ENCODE measurements around the gene TRIM34. TPM values are rescaled to one million over a fixed set of nuclear protein-coding genes. Genes with fewer than 3 reads are reported as not detected.
"Not testable (repeated sequence)": the region's sequence is repeated elsewhere in the genome, so short reads cannot be mapped to it uniquely, and the experiment has no call there.

TRIM34 gene
- total and polyA plus RNA-seq, 10 of the 15 experiments (the other 5 are each of a cell fraction or from before 2014, with no cell fraction given) = 16.7 to 51.4 (median 21.5) TPM

DNA sequence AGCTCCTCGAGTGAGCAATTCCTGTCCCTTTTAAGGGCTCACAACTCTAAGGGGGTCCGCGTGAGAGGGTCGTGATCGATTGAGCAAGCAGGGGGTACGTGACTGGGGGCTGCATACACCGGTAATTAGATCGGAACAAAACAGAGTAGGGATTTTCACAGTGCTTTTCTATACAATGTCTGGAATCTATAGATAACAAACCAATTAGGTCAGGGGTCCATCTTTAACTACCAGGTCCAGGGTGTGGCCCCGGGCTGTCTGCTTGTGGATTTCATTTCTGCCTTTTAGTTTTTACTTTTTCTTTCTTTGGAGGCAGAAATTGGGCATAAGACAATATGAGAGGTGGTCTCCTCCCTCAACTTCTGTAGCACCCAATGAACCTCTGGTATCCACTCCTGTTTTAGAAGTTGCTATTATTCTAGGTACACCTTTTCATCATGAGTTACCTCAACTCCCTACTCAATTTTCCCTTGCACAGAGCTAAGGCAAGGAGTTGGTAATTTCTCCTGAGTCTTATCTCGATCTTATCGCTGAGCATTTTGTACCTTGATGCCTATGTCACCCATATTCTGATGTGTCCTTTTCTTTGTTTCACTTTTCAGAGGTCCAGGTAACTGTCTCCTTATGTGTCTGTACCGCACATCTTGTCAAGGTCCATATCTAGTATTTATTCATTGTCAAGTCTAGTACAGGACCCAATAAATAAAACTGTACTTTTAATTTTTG, 66.6 kb downstream of the TRIM34 start:
- not testable (repeated sequence) for DNase-seq (ENCODE audit: low read depth, low spot score); H3K27me3 ChIP-seq (replicated peaks in 1 of 2; ENCODE audit: control insufficient read depth in 2 of 2, insufficient read depth in 2 of 2, low read length in 1 of 2); FAIRE-seq; BruUV-seq (replicated peaks); H3K4me1 ChIP-seq (ENCODE audit: control insufficient read depth, insufficient read depth, low read length); H3K9me3 ChIP-seq (replicated peaks; ENCODE audit: control insufficient read depth, insufficient read depth, low read length); H4K20me1 ChIP-seq (ENCODE audit: control insufficient read depth, insufficient read depth); H2AFZ ChIP-seq (ENCODE audit: control insufficient read depth, low read depth, low read length)
- intact Hi-C loops (cut with micrococcal nuclease; ENCODE audit: unreplicated experiment) (loop anchor here (10.0 kb wide), 1 partner anchor 1053 kb away; no protein-coding TSS in a partner anchor), in situ Hi-C loops (cut with MboI) (loop anchor here (25.0 kb wide), 2 partner anchors 1821 to 1829 kb away; partner anchors contain the start of genes PPFIBP2 and STIM1)
- H3K79me2 ChIP-seq (ENCODE audit: control insufficient read depth, insufficient read depth, low read length) = peaks cover 77% of the 10 kb centered on the region
- SMC1A ChIA-PET (ENCODE audit: uncharacterized antibody, unreplicated experiment) = interaction anchor here (1.0 to 6.6 kb wide), 7 partner anchors 11 to 95 kb away, joined by 4 to 96 read pairs (median 6); partner anchors contain the start of gene TRIM6
- peak; percentile 26 for ATAC-seq
- H3K4me3 ChIP-seq = peak overlapping the region; percentile 78
- peak overlapping the region; percentile 80 for H3K4me2 ChIP-seq (ENCODE audit: control insufficient read depth, insufficient read depth)
- CTCF ChIA-PET = interaction anchor here (1.1 to 3.3 kb wide), 4 partner anchors 10 to 119 kb away, joined by 4 to 25 read pairs (median 9); partner anchors contain the start of gene OR52N2
- H3K9ac ChIP-seq (ENCODE audit: control insufficient read depth, insufficient read depth, low read length) = peak overlapping the region; percentile 100
- H3K27ac ChIP-seq (ENCODE audit: control insufficient read depth, insufficient read depth) = peak overlapping the region; percentile 100
- RAD21 ChIA-PET (ENCODE audit: unreplicated experiment) = interaction anchor here (1.2 to 5.0 kb wide), 4 partner anchors 9 to 67 kb away, joined by 5 to 61 read pairs (median 18); partner anchors contain the start of gene TRIM34
- peaks cover 2 to 12% of the 10 kb centered on the region in 2 experiments; a peak in 3 of 4 replicates for H3K36me3 ChIP-seq (ENCODE audit: control insufficient read depth in 2 of 2, insufficient read depth in 2 of 2, low read length in 1 of 2)
- POLR2A ChIA-PET = interaction anchor here (3.4 to 6.1 kb wide), 3 partner anchors 9 to 66 kb away, joined by 25 to 58 read pairs (median 38); partner anchors contain the start of gene TRIM34
- 9% methylated on average over 12 of the region's 12 CpGs for WGBS (ENCODE audit: insufficient coverage, insufficient replicate concordance, low lambda C conversion rate, missing lambda C conversion rate)

DNA sequence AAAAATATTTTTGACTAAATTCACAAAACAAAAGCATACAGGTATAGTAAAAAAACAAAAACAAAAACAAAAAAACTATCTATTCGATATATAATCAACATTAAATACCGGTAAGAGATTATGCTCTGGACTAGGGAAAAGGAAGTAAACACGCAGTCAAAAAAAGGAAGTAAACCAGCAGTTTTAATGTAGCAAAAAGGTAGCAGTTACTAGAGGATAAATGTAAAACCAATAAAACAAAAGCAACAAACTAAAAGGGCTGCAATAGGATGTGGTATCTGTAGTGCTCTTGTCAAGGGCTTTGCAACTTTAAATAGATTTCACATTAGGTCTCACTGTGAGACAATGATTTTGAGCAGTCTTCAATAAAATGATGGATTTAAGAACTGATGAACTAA, 67.2 kb downstream of the TRIM34 start:
- H3K36me3 ChIP-seq (ENCODE audit: control insufficient read depth in 2 of 2, insufficient read depth in 2 of 2, low read length in 1 of 2) = peaks cover 3 to 16% of the 10 kb centered on the region in 2 experiments; a peak in 3 of 4 replicates
- intact Hi-C loops (cut with micrococcal nuclease; ENCODE audit: unreplicated experiment) (loop anchor here (10.0 kb wide), 1 partner anchor 1053 kb away; no protein-coding TSS in a partner anchor), in situ Hi-C loops (cut with MboI) (loop anchor here (25.0 kb wide), 2 partner anchors 1820 to 1830 kb away; partner anchors contain the start of genes PPFIBP2 and STIM1)
- ChIA-PET RAD21 (ENCODE audit: unreplicated experiment) (interaction anchor here (3.6 to 5.0 kb wide), 2 partner anchors 8 to 59 kb away, joined by 27 to 61 read pairs; no protein-coding TSS in a partner anchor), CTCF (interaction anchor here (2.3 to 3.3 kb wide), 2 partner anchors 9 to 21 kb away, joined by 5 to 25 read pairs; no protein-coding TSS in a partner anchor), POLR2A (interaction anchor here (6.1 kb wide), 1 partner anchor 8 kb away, joined by 58 read pairs; no protein-coding TSS in a partner anchor), SMC1A (ENCODE audit: uncharacterized antibody, unreplicated experiment) (interaction anchor here (1.5 to 6.6 kb wide), 2 partner anchors 11 to 95 kb away, joined by 4 to 96 read pairs; no protein-coding TSS in a partner anchor)
- H3K9ac ChIP-seq (ENCODE audit: control insufficient read depth, insufficient read depth, low read length) = peak overlapping the region; percentile 100
- peak overlapping the region; percentile 78 for H3K4me3 ChIP-seq
- H3K4me1 ChIP-seq (ENCODE audit: control insufficient read depth, insufficient read depth, low read length) = peaks cover 8% of the 10 kb centered on the region
- no TSS peak for BruUV-seq (replicated peaks)
- H3K27ac ChIP-seq (ENCODE audit: control insufficient read depth, insufficient read depth) = peak overlapping the region; percentile 100
- peaks cover 5% of the 10 kb centered on the region; the same call in 1 of the 2 replicates for H4K20me1 ChIP-seq (ENCODE audit: control insufficient read depth, insufficient read depth)
- ATAC-seq (no peak; the same call in 2 of the 3 replicates), DNase-seq (ENCODE audit: low read depth, low spot score) (no peak), FAIRE-seq (no peak)
- 1% methylated on average over 3 of the region's 3 CpGs for WGBS (ENCODE audit: insufficient coverage, insufficient replicate concordance, low lambda C conversion rate, missing lambda C conversion rate)
- peak overlapping the region; percentile 80 for H3K4me2 ChIP-seq (ENCODE audit: control insufficient read depth, insufficient read depth)
- no peaks in the 10 kb centered on the region for H3K9me3 ChIP-seq (replicated peaks; ENCODE audit: control insufficient read depth, insufficient read depth, low read length)
- H2AFZ ChIP-seq (ENCODE audit: control insufficient read depth, low read depth, low read length) = no peak overlapping the region
- H3K79me2 ChIP-seq (ENCODE audit: control insufficient read depth, insufficient read depth, low read length) = peaks cover 82% of the 10 kb centered on the region
- no peaks in the 10 kb centered on the region for H3K27me3 ChIP-seq (replicated peaks in 1 of 2; ENCODE audit: control insufficient read depth in 2 of 2, insufficient read depth in 2 of 2, low read length in 1 of 2)
- no peak for TF ChIP-seq ETV6 (conservative IDR thresholded peaks at IDR 0.05 in 1 of 2, IDR thresholded peaks at IDR 0.05 in 1 of 2; ENCODE audit: borderline replicate concordance in 1 of 2, low read depth in 1 of 2)
- TF ChIP-seq, protein P1, sequence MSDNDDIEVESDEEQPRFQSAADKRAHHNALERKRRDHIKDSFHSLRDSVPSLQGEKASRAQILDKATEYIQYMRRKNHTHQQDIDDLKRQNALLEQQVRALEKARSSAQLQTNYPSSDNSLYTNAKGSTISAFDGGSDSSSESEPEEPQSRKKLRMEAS (IDR thresholded peaks at IDR 0.05; ENCODE audit: low read depth, low read length) = no peak
- no peak for TF ChIP-seq NFYB (IDR thresholded peaks at IDR 0.05; ENCODE audit: insufficient read depth, low read depth, low read length)

Other genes starting within 250 kb of the TRIM34 start
Only the 7 nearest of the 19 such genes appear.
- gene UBQLNL, start 108.3 kb upstream of the TRIM34 start, total RNA-seq (2014; rRNA removed) = 0.45 and 0.54 TPM in 2 replicates
- 0.40 and 0.46 TPM in 2 replicates for gene UBQLNL, start 108.3 kb upstream of the TRIM34 start, total RNA-seq (2014; rRNA removed; fragmentation: Illumina TruSeq; extraction: Trizol)
- gene UBQLNL, start 108.3 kb upstream of the TRIM34 start, total RNA-seq (2021) = 0.33 and 0.51 TPM in 2 replicates
- gene UBQLNL, start 108.3 kb upstream of the TRIM34 start, polyA plus RNA-seq (2011; rRNA removed) = 1.2 and 1.6 TPM in 2 replicates
- gene UBQLNL, start 108.3 kb upstream of the TRIM34 start, polyA plus RNA-seq (2014; fragmentation: Illumina TruSeq; extraction: Trizol) = 0.60 and 1.4 TPM in 2 replicates
- gene UBQLNL, start 108.3 kb upstream of the TRIM34 start, polyA plus RNA-seq (2014; fragmentation: Nextera tagmentation; extraction: Ambion mirVana) = under 1 TPM; 0.24 to 0.26 TPM
- gene UBQLNL, start 108.3 kb upstream of the TRIM34 start, polyA plus RNA-seq (2014; rRNA removed) = 0.74 and 0.88 TPM in 2 replicates
- gene UBQLNL, start 108.3 kb upstream of the TRIM34 start, polyA plus RNA-seq (2016; fragmentation: Nextera tagmentation; extraction: Ambion mirVana) = under 1 TPM; 0.13 to 0.20 TPM
- 0.17 and 0.44 TPM in 2 replicates for gene OR52H1, start 76.5 kb upstream of the TRIM34 start, total RNA-seq (2014; rRNA removed)
- 0.40 and 0.46 TPM in 2 replicates for gene OR52H1, start 76.5 kb upstream of the TRIM34 start, total RNA-seq (2014; rRNA removed; fragmentation: Illumina TruSeq; extraction: Trizol)
- gene OR52H1, start 76.5 kb upstream of the TRIM34 start, total RNA-seq (2021) = 0.19 and 0.28 TPM in 2 replicates
- gene OR52H1, start 76.5 kb upstream of the TRIM34 start, polyA plus RNA-seq (2011; rRNA removed) = 0.13 and 0.29 TPM in 2 replicates
- gene OR52H1, start 76.5 kb upstream of the TRIM34 start, polyA plus RNA-seq (2014; fragmentation: Illumina TruSeq; extraction: Trizol) = 0.06 and 0.19 TPM in 2 replicates
- gene OR52H1, start 76.5 kb upstream of the TRIM34 start, polyA plus RNA-seq (2014; fragmentation: Nextera tagmentation; extraction: Ambion mirVana) = not detected
- 0.10 and 0.15 TPM in 2 replicates for gene OR52H1, start 76.5 kb upstream of the TRIM34 start, polyA plus RNA-seq (2014; rRNA removed)
- not detected for gene OR52H1, start 76.5 kb upstream of the TRIM34 start, polyA plus RNA-seq (2016; fragmentation: Nextera tagmentation; extraction: Ambion mirVana)
- not detected in 2 replicates for gene OR52B6, start 44.1 kb upstream of the TRIM34 start, total RNA-seq (2014; rRNA removed)
- gene OR52B6, start 44.1 kb upstream of the TRIM34 start, total RNA-seq (2014; rRNA removed; fragmentation: Illumina TruSeq; extraction: Trizol) = not detected in 2 replicates
- not detected in 2 replicates for gene OR52B6, start 44.1 kb upstream of the TRIM34 start, total RNA-seq (2021)
- gene OR52B6, start 44.1 kb upstream of the TRIM34 start, polyA plus RNA-seq (2011; rRNA removed) = not detected in 2 replicates
- not detected in 2 replicates for gene OR52B6, start 44.1 kb upstream of the TRIM34 start, polyA plus RNA-seq (2014; fragmentation: Illumina TruSeq; extraction: Trizol)
- gene OR52B6, start 44.1 kb upstream of the TRIM34 start, polyA plus RNA-seq (2014; fragmentation: Nextera tagmentation; extraction: Ambion mirVana) = under 1 TPM in 1 of 2 experiments, not detected in 1; 0.07 TPM
- gene OR52B6, start 44.1 kb upstream of the TRIM34 start, polyA plus RNA-seq (2014; rRNA removed) = not detected in 2 replicates
- gene OR52B6, start 44.1 kb upstream of the TRIM34 start, polyA plus RNA-seq (2016; fragmentation: Nextera tagmentation; extraction: Ambion mirVana) = not detected
- gene TRIM6, start 28.4 kb upstream of the TRIM34 start, total RNA-seq (2014; rRNA removed) = 4.5 and 6.4 TPM in 2 replicates
- 5.1 and 5.6 TPM in 2 replicates for gene TRIM6, start 28.4 kb upstream of the TRIM34 start, total RNA-seq (2014; rRNA removed; fragmentation: Illumina TruSeq; extraction: Trizol)
- 3.1 and 4.4 TPM in 2 replicates for gene TRIM6, start 28.4 kb upstream of the TRIM34 start, total RNA-seq (2021)
- gene TRIM6, start 28.4 kb upstream of the TRIM34 start, polyA plus RNA-seq (2011; rRNA removed) = 1.4 and 1.6 TPM in 2 replicates
- gene TRIM6, start 28.4 kb upstream of the TRIM34 start, polyA plus RNA-seq (2014; fragmentation: Illumina TruSeq; extraction: Trizol) = 6.8 and 8.1 TPM in 2 replicates
- 1 to 10 TPM; 4.0 to 4.1 TPM for gene TRIM6, start 28.4 kb upstream of the TRIM34 start, polyA plus RNA-seq (2014; fragmentation: Nextera tagmentation; extraction: Ambion mirVana)
- 3.7 and 4.6 TPM in 2 replicates for gene TRIM6, start 28.4 kb upstream of the TRIM34 start, polyA plus RNA-seq (2014; rRNA removed)
- gene TRIM6, start 28.4 kb upstream of the TRIM34 start, polyA plus RNA-seq (2016; fragmentation: Nextera tagmentation; extraction: Ambion mirVana) = 1 to 10 TPM; 3.6 to 4.3 TPM
- 34.7 and 39.8 TPM in 2 replicates for gene TRIM5, start 60.1 kb downstream of the TRIM34 start, total RNA-seq (2014; rRNA removed)
- gene TRIM5, start 60.1 kb downstream of the TRIM34 start, total RNA-seq (2014; rRNA removed; fragmentation: Illumina TruSeq; extraction: Trizol) = 38.8 and 40.3 TPM in 2 replicates
- 29.8 and 34.7 TPM in 2 replicates for gene TRIM5, start 60.1 kb downstream of the TRIM34 start, total RNA-seq (2021)
- 59.7 and 61.7 TPM in 2 replicates for gene TRIM5, start 60.1 kb downstream of the TRIM34 start, polyA plus RNA-seq (2011; rRNA removed)
- 41.5 and 53.2 TPM in 2 replicates for gene TRIM5, start 60.1 kb downstream of the TRIM34 start, polyA plus RNA-seq (2014; fragmentation: Illumina TruSeq; extraction: Trizol)
- 10 to 100 TPM; 20.0 to 21.8 TPM for gene TRIM5, start 60.1 kb downstream of the TRIM34 start, polyA plus RNA-seq (2014; fragmentation: Nextera tagmentation; extraction: Ambion mirVana)
- 23.5 and 23.9 TPM in 2 replicates for gene TRIM5, start 60.1 kb downstream of the TRIM34 start, polyA plus RNA-seq (2014; rRNA removed)
- 10 to 100 TPM; 24.1 to 29.0 TPM for gene TRIM5, start 60.1 kb downstream of the TRIM34 start, polyA plus RNA-seq (2016; fragmentation: Nextera tagmentation; extraction: Ambion mirVana)
- 146 and 198 TPM in 2 replicates for gene TRIM22, start 64.8 kb downstream of the TRIM34 start, total RNA-seq (2014; rRNA removed)
- 217 and 238 TPM in 2 replicates for gene TRIM22, start 64.8 kb downstream of the TRIM34 start, total RNA-seq (2014; rRNA removed; fragmentation: Illumina TruSeq; extraction: Trizol)
- gene TRIM22, start 64.8 kb downstream of the TRIM34 start, total RNA-seq (2021) = 239 and 241 TPM in 2 replicates
- gene TRIM22, start 64.8 kb downstream of the TRIM34 start, polyA plus RNA-seq (2011; rRNA removed) = 485 and 630 TPM in 2 replicates
- 239 and 325 TPM in 2 replicates for gene TRIM22, start 64.8 kb downstream of the TRIM34 start, polyA plus RNA-seq (2014; fragmentation: Illumina TruSeq; extraction: Trizol)
- 100 to 1,000 TPM; 116 to 143 TPM for gene TRIM22, start 64.8 kb downstream of the TRIM34 start, polyA plus RNA-seq (2014; fragmentation: Nextera tagmentation; extraction: Ambion mirVana)
- gene TRIM22, start 64.8 kb downstream of the TRIM34 start, polyA plus RNA-seq (2014; rRNA removed) = 163 and 194 TPM in 2 replicates
- gene TRIM22, start 64.8 kb downstream of the TRIM34 start, polyA plus RNA-seq (2016; fragmentation: Nextera tagmentation; extraction: Ambion mirVana) = 100 to 1,000 TPM; 199 to 208 TPM
- 0.49 and 0.51 TPM in 2 replicates for gene OR56B1, start 111.4 kb downstream of the TRIM34 start, total RNA-seq (2014; rRNA removed)
- gene OR56B1, start 111.4 kb downstream of the TRIM34 start, total RNA-seq (2014; rRNA removed; fragmentation: Illumina TruSeq; extraction: Trizol) = 0.23 and 0.36 TPM in 2 replicates
- 0.21 TPM in 1 of 2 replicates, not detected in the other for gene OR56B1, start 111.4 kb downstream of the TRIM34 start, total RNA-seq (2021)
- 0.71 and 1.1 TPM in 2 replicates for gene OR56B1, start 111.4 kb downstream of the TRIM34 start, polyA plus RNA-seq (2011; rRNA removed)
- 0.21 and 0.38 TPM in 2 replicates for gene OR56B1, start 111.4 kb downstream of the TRIM34 start, polyA plus RNA-seq (2014; fragmentation: Illumina TruSeq; extraction: Trizol)
- under 1 TPM in 1 of 2 experiments, not detected in 1; 0.04 TPM for gene OR56B1, start 111.4 kb downstream of the TRIM34 start, polyA plus RNA-seq (2014; fragmentation: Nextera tagmentation; extraction: Ambion mirVana)
- 0.19 and 0.44 TPM in 2 replicates for gene OR56B1, start 111.4 kb downstream of the TRIM34 start, polyA plus RNA-seq (2014; rRNA removed)
- not detected for gene OR56B1, start 111.4 kb downstream of the TRIM34 start, polyA plus RNA-seq (2016; fragmentation: Nextera tagmentation; extraction: Ambion mirVana)